Measurements from ENCODE around the gene MTUS2. TPM values are rescaled to one million over a fixed set of nuclear protein-coding genes. Genes with fewer than 3 reads are reported as not detected.

The MTUS2 gene
- total and polyA plus RNA-seq, 2 experiments from 2014 or later: 0.27 to 0.38 TPM

DNA sequence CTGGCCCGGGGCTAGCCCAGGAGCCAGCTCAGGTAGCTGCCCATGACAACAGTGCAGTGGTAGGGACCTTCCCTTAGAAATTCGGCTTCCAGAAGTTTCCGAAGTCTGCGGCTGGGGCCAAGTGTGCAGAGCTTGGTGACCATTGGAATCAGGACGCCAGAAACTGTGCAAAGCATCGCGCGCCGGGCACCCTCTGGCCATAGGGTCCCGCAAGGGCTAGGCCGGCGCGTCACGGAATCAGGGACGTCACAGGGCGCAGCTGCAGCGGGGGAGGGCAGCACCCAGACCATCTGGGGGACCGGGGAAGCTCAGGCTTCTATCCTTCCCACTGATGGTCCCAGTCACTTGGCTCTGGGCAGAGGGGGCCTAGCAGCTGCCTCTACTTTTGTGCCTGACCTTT, 219.1 kb downstream of the MTUS2 start:
- Histone ChIP-seq H3K4me1 (ENCODE audit: insufficient read depth) (no peaks in the 10 kb centered on the region), H3K27ac (ENCODE audit: low read depth) (no peak overlapping the region), H3K79me2 (replicated peaks; ENCODE audit: insufficient read depth) (no peaks in the 10 kb centered on the region), H3K9me2 (ENCODE audit: insufficient read depth) (no peaks in the 10 kb centered on the region), H3K27me3 (ENCODE audit: insufficient read depth) (no peaks in the 10 kb centered on the region), H3F3A (replicated peaks; ENCODE audit: low read depth) (no peaks in the 10 kb centered on the region), H3K4me2 (no peak overlapping the region), H2AFZ (no peak overlapping the region), H4K20me1 (replicated peaks; ENCODE audit: insufficient read depth) (no peaks in the 10 kb centered on the region), H3K36me3 (ENCODE audit: insufficient read depth) (no peaks in the 10 kb centered on the region), H3K4me3 (no peak overlapping the region)
- Mint-ChIP-seq H3K9me3 (0 out of 3 replicates have a peak, but pooled peaks cover under 1% of the 10 kb centered on the region), H3K4me3 (no peak overlapping the region), H3K4me1 (no peaks in the 10 kb centered on the region; the same call in 2 of the 3 replicates), H3K36me3 (ENCODE audit: low read depth) (0 out of 3 replicates have a peak, but pooled peaks cover under 1% of the 10 kb centered on the region), H3K27me3 (ENCODE audit: insufficient read depth, low read depth, poor library complexity) (peaks cover 2% of the 10 kb centered on the region), H3K27ac (no peak overlapping the region)
- DNase-seq (ENCODE audit: low spot score): no peak
- ATAC-seq: no peak
- TF ChIP-seq POLR2AphosphoS5 (IDR thresholded peaks at IDR 0.05; ENCODE audit: low read depth): no peak
- TF ChIP-seq ETS1 (IDR thresholded peaks at IDR 0.05): no peak
- no peak for TF ChIP-seq ZNF462 (CRISPR knock-in tag; IDR thresholded peaks at IDR 0.05)
- no peak for TF ChIP-seq REST (IDR thresholded peaks at IDR 0.05; ENCODE audit: unreplicated experiment)
- TF ChIP-seq ZNF114 (CRISPR knock-in tag; IDR thresholded peaks at IDR 0.05): no peak
